SK-N-SH (cell line): ENCODE data around the gene COL2A1. TPM values are rescaled to one million over a fixed set of nuclear protein-coding genes. Genes with fewer than 3 reads are reported as not detected.

Experiments
- CTCF ChIA-PET: fragments of 300-600, 350-600 bp; formaldehyde crosslinking; extraction: SDS; loops from one replicate; lab custom pipeline; 2021; lab: Yijun Ruan, JAX
- POLR2A ChIA-PET: fragments of 350-600 bp; sonication (Branson Sonifier 250); formaldehyde crosslinking; extraction: SDS; loops from one replicate; lab custom pipeline; 2020; ENCODE audit warnings: antibody characterized with exemption, inconsistent platforms; lab: Yijun Ruan, JAX
- DNase-seq: peaks from one replicate; pipeline ENCODE4 v3.0.0; 2012
- H2AFZ ChIP-seq: fragments of 200-600 bp; sonication (generic); 2 replicates; pipeline ENCODE4 v1.8.1; 2016; ENCODE audit warnings: antibody characterized with exemption, mild to moderate bottlenecking, low read depth
- H3F3A ChIP-seq: fragments of 200-600 bp; sonication (generic); replicated peaks from 2 replicates; pipeline ENCODE3; 2016; ENCODE audit warnings: antibody characterized with exemption, mild to moderate bottlenecking; ENCODE audit not compliant: insufficient read depth
- H3K27ac ChIP-seq, 2 experiments: fragments of 200-500 bp in 1 of 2; fragments of 200-600 bp in 1 of 2; sonication (Bioruptor generic) in 1 of 2; sonication (generic), shearing (Covaris generic) in 1 of 2; 2 replicates each; pipeline versions ENCODE4 v1.5.1 to v1.6.1; 2014 to 2016; ENCODE audit warnings: low read depth in 2 of 2, inconsistent platforms in 1 of 2, low read length in 1 of 2, mild to moderate bottlenecking in 1 of 2, mixed read lengths in 1 of 2
- H3K27me3 ChIP-seq: fragments of 200-600 bp; sonication (generic), shearing (Covaris generic); 2 replicates; pipeline ENCODE4 v1.6.1; 2016; ENCODE audit warnings: mixed run types; ENCODE audit not compliant: insufficient read depth
- H3K36me3 ChIP-seq, 2 experiments: fragments of 200-500 bp in 1 of 2; fragments of 200-600 bp in 1 of 2; sonication (Bioruptor generic) in 1 of 2; sonication (generic) in 1 of 2; replicated peaks in 1 of 2; 2 replicates each; pipeline versions ENCODE3 to v1.5.1; 2014 to 2016; ENCODE audit warnings: low read length in 1 of 2, mild to moderate bottlenecking in 1 of 2; ENCODE audit not compliant: insufficient read depth in 2 of 2, control insufficient read depth in 1 of 2
- H3K4me1 ChIP-seq, 2 experiments: fragments of 200-500 bp in 1 of 2; fragments of 200-600 bp in 1 of 2; sonication (Bioruptor generic) in 1 of 2; sonication (generic), shearing (Covaris generic) in 1 of 2; 2 replicates each; pipeline versions ENCODE4 v1.5.1 to v1.6.1; 2014 to 2016; ENCODE audit warnings: low read depth in 1 of 2, low read length in 1 of 2, mixed run types in 1 of 2; ENCODE audit not compliant: insufficient read depth in 2 of 2, control insufficient read depth in 1 of 2
- H3K4me2 ChIP-seq: fragments of 200-600 bp; sonication (generic), shearing (Covaris generic); 2 replicates; pipeline ENCODE4 v1.6.1; 2017; ENCODE audit warnings: mixed run types
- H3K4me3 ChIP-seq, 2 experiments: fragments of 200-500 bp in 1 of 2; fragments of 200-600 bp in 1 of 2; sonication (Bioruptor generic) in 1 of 2; sonication (generic), shearing (Covaris generic) in 1 of 2; 2 replicates each; pipeline versions ENCODE4 v1.5.1 to v1.8.1; 2014 to 2016; ENCODE audit warnings: low read depth in 2 of 2, inconsistent platforms in 1 of 2, low read length in 1 of 2, mild to moderate bottlenecking in 1 of 2, mixed read lengths in 1 of 2, moderate library complexity in 1 of 2
- H3K79me2 ChIP-seq: fragments of 200-600 bp; sonication (generic); 2 replicates; pipeline ENCODE4 v1.8.1; 2017; ENCODE audit warnings: mild to moderate bottlenecking; ENCODE audit not compliant: insufficient read depth
- H3K9ac ChIP-seq: fragments of 200-600 bp; sonication (generic); 2 replicates; pipeline ENCODE4 v1.6.1; 2017; ENCODE audit warnings: mixed run types
- H3K9me2 ChIP-seq: fragments of 200-600 bp; sonication (generic); 2 replicates; pipeline ENCODE4 v1.6.1; 2017; ENCODE audit warnings: mixed run types
- H3K9me3 ChIP-seq: fragments of 200-600 bp; sonication (generic); 2 replicates; pipeline ENCODE4 v1.6.1; 2017; ENCODE audit warnings: mixed run types, mild to moderate bottlenecking, moderate library complexity
- H4K20me1 ChIP-seq: fragments of 200-600 bp; sonication (generic); 2 replicates; pipeline ENCODE4 v1.6.1; 2017; ENCODE audit warnings: mild to moderate bottlenecking, mixed run types; ENCODE audit not compliant: insufficient read depth
- CTCF ChIP-seq: fragments of 200-600 bp; sonication (generic); IDR thresholded peaks from 2 replicates; pipeline ENCODE4 v1.6.1; 2017; ENCODE audit warnings: antibody characterized with exemption, mild to moderate bottlenecking, moderate library complexity
- EP300 ChIP-seq, 2 experiments: IDR thresholded peaks; 2 replicates each; pipeline versions ENCODE4 v1.4.0 to v1.6.1; 2012; ENCODE audit warnings: borderline replicate concordance in 1 of 2, low read depth in 1 of 2, low read length in 1 of 2
- EZH2phosphoT487 ChIP-seq: fragments of 200-600 bp; sonication (generic); IDR thresholded peaks from 2 replicates; pipeline ENCODE4 v1.6.1; 2017; ENCODE audit warnings: low read depth, mixed run types, mild to moderate bottlenecking, antibody characterized with exemption, moderate library complexity, borderline replicate concordance
- FOXM1 ChIP-seq: IDR thresholded peaks from 2 replicates; pipeline ENCODE4 v1.4.0; 2012; ENCODE audit warnings: low read depth, mild to moderate bottlenecking
- IRF3 ChIP-seq: fragments of 150-350 bp; IDR thresholded peaks from 2 replicates; pipeline ENCODE4 v1.6.1; 2016; ENCODE audit warnings: mild to moderate bottlenecking, low read depth, low read length
- MXI1 ChIP-seq: IDR thresholded peaks from 2 replicates; pipeline ENCODE4 v1.6.1; 2012; ENCODE audit warnings: mild to moderate bottlenecking, low read depth, low read length, improper control_type of control experiment
- NFIC ChIP-seq: IDR thresholded peaks from 2 replicates; pipeline ENCODE4 v1.4.0; 2012; ENCODE audit warnings: borderline replicate concordance
- NRF1 ChIP-seq: IDR thresholded peaks from 2 replicates; pipeline ENCODE4 v1.6.1; 2012; ENCODE audit warnings: low read depth, mild to moderate bottlenecking, low read length
- POLR2AphosphoS5 ChIP-seq: IDR thresholded peaks from 2 replicates; pipeline ENCODE4 v1.6.1; 2012; ENCODE audit warnings: low read depth, low read length
- RAD21 ChIP-seq: IDR thresholded peaks from 2 replicates; pipeline ENCODE4 v1.6.1; 2012; ENCODE audit warnings: mild to moderate bottlenecking, low read length
- RCOR1 ChIP-seq: fragments of 150-350 bp; IDR thresholded peaks from 2 replicates; pipeline ENCODE4 v1.6.1; 2017; ENCODE audit warnings: antibody characterized with exemption, low read length
- TAF1 ChIP-seq: IDR thresholded peaks from 2 replicates; pipeline ENCODE4 v1.6.1; 2012; ENCODE audit warnings: low read depth, mild to moderate bottlenecking, low read length, moderate library complexity, borderline replicate concordance
- TCF12 ChIP-seq: IDR thresholded peaks from 2 replicates; pipeline ENCODE4 v1.4.0; 2012
- TEAD4 ChIP-seq: IDR thresholded peaks from 2 replicates; pipeline ENCODE4 v1.4.0; 2012; ENCODE audit warnings: mild to moderate bottlenecking, borderline replicate concordance; ENCODE audit not compliant: insufficient read depth
- YY1 ChIP-seq: IDR thresholded peaks from 2 replicates; pipeline ENCODE4 v1.4.0; 2012; ENCODE audit warnings: low read depth, mild to moderate bottlenecking
- WGBS: methylation state at CpG from one replicate; pipeline ENCODE4 v1.1.6; 2017; ENCODE audit warnings: low lambda C conversion rate; 5-methylcytosine and 5-hydroxymethylcytosine counted together
- polyA plus RNA-seq, 3 experiments: library from polyadenylated mRNA; depleted of rRNA; stranded (reverse); fragments of >200 nt; gene quantifications; 2 replicates each; pipeline ENCODE4 v1.2.3, GENCODE V29; 2012
- TF ChIP-seq, protein P1 (sequence below): IDR thresholded peaks from 2 replicates; pipeline ENCODE4; 2012
- TF ChIP-seq, protein P2 (sequence below): fragments of 150-350 bp; IDR thresholded peaks from 2 replicates; pipeline ENCODE4 v1.6.1; 2017; ENCODE audit warnings: antibody characterized with exemption, low read length, low read depth, borderline replicate concordance
- TF ChIP-seq, protein P3 (sequence below): IDR thresholded peaks from 2 replicates; pipeline ENCODE4 v1.4.0; 2012; ENCODE audit warnings: low read depth, borderline replicate concordance

The COL2A1 gene
- polyA plus RNA-seq, 1 of the 3 experiments (the other 2 are of a cell fraction) = 0.02 TPM

DNA sequence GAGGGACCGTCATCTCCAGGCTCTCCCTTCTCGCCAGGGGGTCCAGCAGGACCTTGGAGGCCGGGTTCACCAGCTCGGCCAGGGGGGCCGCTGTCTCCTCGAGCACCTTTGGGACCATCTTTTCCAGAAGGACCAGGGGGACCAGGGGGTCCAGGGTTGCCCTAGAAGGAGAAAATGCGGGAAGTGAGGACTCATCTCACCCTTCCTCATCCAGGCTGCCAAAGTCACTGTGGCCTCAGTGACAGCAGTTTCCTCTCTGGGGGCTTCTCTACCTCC lies 25.7 kb downstream of the COL2A1 start:
- TF ChIP-seq CTCF (no peak), TCF12 (no peak), NRF1 (no peak), NFIC (no peak), RAD21 (no peak), YY1 (no peak), RCOR1 (no peak), FOXM1 (no peak)
- Histone ChIP-seq H3K4me3 (no peak overlapping the region), H3K27me3 (no peaks in the 10 kb centered on the region; the same call in 1 of the 2 replicates), H3K79me2 (no peaks in the 10 kb centered on the region), H3F3A (no peaks in the 10 kb centered on the region), H3K4me2 (no peak overlapping the region), H3K36me3 (no peaks in the 10 kb centered on the region), H4K20me1 (no peaks in the 10 kb centered on the region), H3K4me1 (peaks cover 0 to 10% of the 10 kb centered on the region in 2 experiments; a peak in 1 of 4 replicates), H3K9ac (no peak overlapping the region), H3K27ac (no peak overlapping the region), H3K9me2 (no peaks in the 10 kb centered on the region), H3K9me3 (no peaks in the 10 kb centered on the region), H2AFZ (no peak overlapping the region)
- no peak for DNase-seq
- WGBS = no CpG with 5 or more reads among the region's 7 CpGs
- ChIA-PET CTCF (interaction anchor here (0.7 to 1.5 kb wide), 2 partner anchors 15 to 1762 kb away, joined by 3 to 6 read pairs; partner anchors contain the start of gene TMEM106C), POLR2A (no interaction called here)

DNA sequence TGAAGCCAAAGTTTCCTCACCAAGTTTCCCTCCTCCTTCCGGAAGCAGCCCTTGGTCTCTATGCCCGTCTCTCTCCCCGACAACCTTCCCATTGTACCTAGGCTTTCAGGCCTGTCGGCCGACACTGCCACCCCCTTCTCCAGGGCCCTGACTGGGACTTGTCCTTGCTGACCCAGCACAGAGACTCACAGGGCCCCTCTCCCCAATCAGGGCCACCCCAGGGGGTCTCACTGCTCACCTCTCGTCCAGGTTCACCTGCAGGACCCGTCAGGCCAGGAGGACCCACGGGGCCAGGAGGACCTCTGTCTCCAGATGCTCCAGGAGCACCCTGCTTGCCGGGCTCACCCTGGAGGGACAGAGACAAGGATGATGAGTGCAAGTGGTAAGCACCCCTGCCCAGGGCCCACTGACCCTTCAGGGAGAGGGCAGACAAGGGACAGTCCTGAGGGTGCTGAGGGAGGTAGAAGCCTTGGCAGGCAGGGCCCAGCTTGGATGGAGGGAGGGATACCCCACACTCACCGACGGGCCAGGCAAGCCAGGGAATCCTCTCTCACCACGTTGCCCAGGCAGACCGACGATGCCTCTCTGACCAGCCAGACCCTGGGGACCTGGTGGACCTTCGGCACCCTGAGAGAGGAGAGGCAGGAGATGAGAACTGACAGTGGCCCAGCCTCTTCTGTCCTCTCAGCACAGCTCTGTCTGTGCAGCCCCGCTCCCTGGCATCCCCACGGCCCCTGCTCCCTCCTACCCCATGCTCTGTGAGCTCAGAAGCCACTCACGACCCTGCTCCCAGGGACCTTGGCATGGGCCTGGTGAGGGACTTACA lies 26.3 kb downstream of the COL2A1 start:
- H3K9me2 ChIP-seq = no peaks in the 10 kb centered on the region
- H3K4me3 ChIP-seq = no peak overlapping the region
- ChIA-PET CTCF (interaction anchor here (0.7 to 2.1 kb wide), 4 partner anchors 15 to 1762 kb away, joined by 3 to 10 read pairs (median 6); partner anchors contain the start of gene TMEM106C), POLR2A (no interaction called here)
- H3K9me3 ChIP-seq = no peaks in the 10 kb centered on the region
- no peak for DNase-seq
- no peak overlapping the region for H3K27ac ChIP-seq
- TF ChIP-seq MXI1 (no peak), EP300 (IDR thresholded peaks at IDR 0.05; ENCODE audit: borderline replicate concordance in 1 of 2, low read depth in 1 of 2, low read length in 1 of 2) (no peak), TAF1 (no peak), POLR2AphosphoS5 (no peak), EZH2phosphoT487 (no peak), IRF3 (no peak), NRF1 (no peak), TCF12 (no peak), RAD21 (no peak), TEAD4 (no peak), YY1 (no peak)
- TF ChIP-seq, protein P1, sequence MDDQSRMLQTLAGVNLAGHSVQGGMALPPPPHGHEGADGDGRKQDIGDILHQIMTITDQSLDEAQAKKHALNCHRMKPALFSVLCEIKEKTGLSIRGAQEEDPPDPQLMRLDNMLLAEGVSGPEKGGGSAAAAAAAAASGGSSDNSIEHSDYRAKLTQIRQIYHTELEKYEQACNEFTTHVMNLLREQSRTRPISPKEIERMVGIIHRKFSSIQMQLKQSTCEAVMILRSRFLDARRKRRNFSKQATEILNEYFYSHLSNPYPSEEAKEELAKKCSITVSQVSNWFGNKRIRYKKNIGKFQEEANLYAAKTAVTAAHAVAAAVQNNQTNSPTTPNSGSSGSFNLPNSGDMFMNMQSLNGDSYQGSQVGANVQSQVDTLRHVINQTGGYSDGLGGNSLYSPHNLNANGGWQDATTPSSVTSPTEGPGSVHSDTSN = no peak
- TF ChIP-seq, protein P2, sequence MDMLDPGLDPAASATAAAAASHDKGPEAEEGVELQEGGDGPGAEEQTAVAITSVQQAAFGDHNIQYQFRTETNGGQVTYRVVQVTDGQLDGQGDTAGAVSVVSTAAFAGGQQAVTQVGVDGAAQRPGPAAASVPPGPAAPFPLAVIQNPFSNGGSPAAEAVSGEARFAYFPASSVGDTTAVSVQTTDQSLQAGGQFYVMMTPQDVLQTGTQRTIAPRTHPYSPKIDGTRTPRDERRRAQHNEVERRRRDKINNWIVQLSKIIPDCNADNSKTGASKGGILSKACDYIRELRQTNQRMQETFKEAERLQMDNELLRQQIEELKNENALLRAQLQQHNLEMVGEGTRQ = no peak
- TF ChIP-seq, protein P3, sequence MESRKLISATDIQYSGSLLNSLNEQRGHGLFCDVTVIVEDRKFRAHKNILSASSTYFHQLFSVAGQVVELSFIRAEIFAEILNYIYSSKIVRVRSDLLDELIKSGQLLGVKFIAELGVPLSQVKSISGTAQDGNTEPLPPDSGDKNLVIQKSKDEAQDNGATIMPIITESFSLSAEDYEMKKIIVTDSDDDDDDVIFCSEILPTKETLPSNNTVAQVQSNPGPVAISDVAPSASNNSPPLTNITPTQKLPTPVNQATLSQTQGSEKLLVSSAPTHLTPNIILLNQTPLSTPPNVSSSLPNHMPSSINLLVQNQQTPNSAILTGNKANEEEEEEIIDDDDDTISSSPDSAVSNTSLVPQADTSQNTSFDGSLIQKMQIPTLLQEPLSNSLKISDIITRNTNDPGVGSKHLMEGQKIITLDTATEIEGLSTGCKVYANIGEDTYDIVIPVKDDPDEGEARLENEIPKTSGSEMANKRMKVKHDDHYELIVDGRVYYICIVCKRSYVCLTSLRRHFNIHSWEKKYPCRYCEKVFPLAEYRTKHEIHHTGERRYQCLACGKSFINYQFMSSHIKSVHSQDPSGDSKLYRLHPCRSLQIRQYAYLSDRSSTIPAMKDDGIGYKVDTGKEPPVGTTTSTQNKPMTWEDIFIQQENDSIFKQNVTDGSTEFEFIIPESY = no peak
- no peaks in the 10 kb centered on the region for H4K20me1 ChIP-seq
- H3F3A ChIP-seq = no peaks in the 10 kb centered on the region
- H3K9ac ChIP-seq = no peak overlapping the region
- WGBS = 60% methylated on average over 11 of the region's 18 CpGs
- H3K4me1 ChIP-seq = peaks cover 0 to 10% of the 10 kb centered on the region in 2 experiments; a peak in 1 of 4 replicates
- no peaks in the 10 kb centered on the region for H3K36me3 ChIP-seq
- H3K4me2 ChIP-seq = no peak overlapping the region
- no peaks in the 10 kb centered on the region for H3K79me2 ChIP-seq
- no peaks in the 10 kb centered on the region; the same call in 1 of the 2 replicates for H3K27me3 ChIP-seq
- no peak overlapping the region for H2AFZ ChIP-seq
